ENCODE results near the gene ZNF480.
"Not testable (repeated sequence)": the region's sequence is repeated elsewhere in the genome, so short reads cannot be mapped to it uniquely, and the experiment has no call there.

Gene ZNF480

GRCh38 chr19:52291781-52292180, 5.2 kb upstream of the ZNF480 start:
- Histone ChIP-seq H2BK15ac (replicated peaks; ENCODE audit: low read depth) (no peak overlapping the region), H3K23ac (ENCODE audit: low read length) (no peak overlapping the region), H3K27me3 (ENCODE audit: insufficient read depth, low read length, poor library complexity) (no peaks in the 10 kb centered on the region), H4K8ac (ENCODE audit: low read depth, low read length) (no peak overlapping the region), H3K4me2 (ENCODE audit: low read length) (no peak overlapping the region), H3K79me2 (ENCODE audit: control insufficient read depth, insufficient read depth, low read length) (no peaks in the 10 kb centered on the region), H3K4me1 (ENCODE audit: control insufficient read depth, low read depth, low read length) (no peaks in the 10 kb centered on the region), H3K27ac (ENCODE audit: low read depth, low read length) (no peak overlapping the region), H3K18ac (ENCODE audit: low read length) (no peak overlapping the region), H3K4me3 (ENCODE audit: low read length) (no peak overlapping the region), H3K79me1 (ENCODE audit: low read length) (no peaks in the 10 kb centered on the region), H2BK120ac (ENCODE audit: low read depth, low read length) (no peak overlapping the region), H4K5ac (ENCODE audit: low read length) (no peak overlapping the region), H2BK5ac (ENCODE audit: low read length) (no peak overlapping the region), H3K56ac (ENCODE audit: low read length) (no peak overlapping the region), H3K4ac (ENCODE audit: low read depth, low read length) (no peak overlapping the region), H2AK5ac (ENCODE audit: low read length) (no peak overlapping the region), H3K36me3 (ENCODE audit: control insufficient read depth, insufficient read depth, low read length) (peaks cover 1% of the 10 kb centered on the region), H3K9ac (ENCODE audit: low read length) (no peak overlapping the region)
- no peak for DNase-seq
- no CpG with 5 or more reads among the region's 3 CpGs for WGBS (ENCODE audit: extremely low coverage, insufficient coverage, low lambda C conversion rate)

- H3K4me1 ChIP-seq (ENCODE audit: control insufficient read depth, low read depth, low read length); DNase-seq; H2AK5ac ChIP-seq (ENCODE audit: low read length); H3K9ac ChIP-seq (ENCODE audit: low read length); H3K4me2 ChIP-seq (ENCODE audit: low read length); H3K4me3 ChIP-seq (ENCODE audit: low read length); H3K79me1 ChIP-seq (ENCODE audit: low read length); H2BK15ac ChIP-seq (replicated peaks; ENCODE audit: low read depth); H4K8ac ChIP-seq (ENCODE audit: low read depth, low read length); H3K4ac ChIP-seq (ENCODE audit: low read depth, low read length); H3K27me3 ChIP-seq (ENCODE audit: insufficient read depth, low read length, poor library complexity); H3K79me2 ChIP-seq (ENCODE audit: control insufficient read depth, insufficient read depth, low read length); H3K27ac ChIP-seq (ENCODE audit: low read depth, low read length); H4K5ac ChIP-seq (ENCODE audit: low read length); H3K36me3 ChIP-seq (ENCODE audit: control insufficient read depth, insufficient read depth, low read length); H2BK120ac ChIP-seq (ENCODE audit: low read depth, low read length); H2BK5ac ChIP-seq (ENCODE audit: low read length); H3K23ac ChIP-seq (ENCODE audit: low read length); H3K56ac ChIP-seq (ENCODE audit: low read length); H3K18ac ChIP-seq (ENCODE audit: low read length): not testable (repeated sequence)
- WGBS (ENCODE audit: extremely low coverage, insufficient coverage, low lambda C conversion rate), result no CpG with 5 or more reads among the region's 6 CpGs
Observed at GRCh38 chr19:52292946-52293345, 4.0 kb upstream of the ZNF480 start.

DNA sequence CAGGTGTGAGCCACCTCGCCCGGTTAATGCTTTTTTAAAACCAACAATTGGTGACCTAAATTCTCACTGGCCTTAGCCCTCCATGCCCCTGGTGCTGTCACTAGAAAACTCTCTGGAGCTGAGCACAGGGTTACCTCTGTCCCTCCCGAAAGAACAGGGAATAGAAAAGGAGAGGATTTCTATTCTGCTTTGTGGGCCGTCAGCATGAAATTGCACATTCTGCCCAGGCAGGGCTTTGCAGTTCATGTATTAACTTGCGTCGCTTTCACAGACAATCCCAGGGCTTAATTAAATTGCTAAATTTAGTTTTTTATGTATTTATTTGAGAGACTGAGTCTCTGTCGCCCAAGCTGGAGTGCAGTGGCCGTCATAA, 583 bp upstream of the ZNF480 start:
- peaks cover 10% of the 10 kb centered on the region for H3K36me3 ChIP-seq (ENCODE audit: control insufficient read depth, insufficient read depth, low read length)

GRCh38 chr19:52297601-52298364, 814 bp downstream of the ZNF480 start:
- H3K56ac ChIP-seq (ENCODE audit: low read length), result peak overlapping the region; percentile 69
- no peak overlapping the region for H3K4ac ChIP-seq (ENCODE audit: low read depth, low read length)
- no peak for DNase-seq
- peaks cover 3% of the 10 kb centered on the region for H3K4me1 ChIP-seq (ENCODE audit: control insufficient read depth, low read depth, low read length)
- H2BK120ac ChIP-seq (ENCODE audit: low read depth, low read length), result no peak overlapping the region
- peaks cover 5% of the 10 kb centered on the region for H3K79me1 ChIP-seq (ENCODE audit: low read length)
- WGBS (ENCODE audit: extremely low coverage, insufficient coverage, low lambda C conversion rate), result 100% methylated on average over 2 of the region's 18 CpGs
- peak overlapping the region; percentile 86 for H3K4me2 ChIP-seq (ENCODE audit: low read length)
- H4K8ac ChIP-seq (ENCODE audit: low read depth, low read length), result no peak overlapping the region
- H3K9ac ChIP-seq (ENCODE audit: low read length), result peak overlapping the region; percentile 86
- H4K5ac ChIP-seq (ENCODE audit: low read length), result no peak overlapping the region
- peak overlapping the region; percentile 66 for H3K23ac ChIP-seq (ENCODE audit: low read length)
- peaks cover 13% of the 10 kb centered on the region for H3K36me3 ChIP-seq (ENCODE audit: control insufficient read depth, insufficient read depth, low read length)
- no peak overlapping the region for H2AK5ac ChIP-seq (ENCODE audit: low read length)
- peaks cover 3% of the 10 kb centered on the region for H3K79me2 ChIP-seq (ENCODE audit: control insufficient read depth, insufficient read depth, low read length)
- H3K27me3 ChIP-seq (ENCODE audit: insufficient read depth, low read length, poor library complexity), result no peaks in the 10 kb centered on the region
- no peak overlapping the region for H2BK15ac ChIP-seq (replicated peaks; ENCODE audit: low read depth)
- H3K18ac ChIP-seq (ENCODE audit: low read length), result peak overlapping the region; percentile 30
- H2BK5ac ChIP-seq (ENCODE audit: low read length), result no peak overlapping the region
- no peak overlapping the region for H3K27ac ChIP-seq (ENCODE audit: low read depth, low read length)
- peak overlapping the region; percentile 37 for H3K4me3 ChIP-seq (ENCODE audit: low read length)

More for the DNA sequence above, 583 bp upstream of the ZNF480 start:
- no peak overlapping the region for H3K18ac ChIP-seq (ENCODE audit: low read length)
- peak overlapping the region; percentile 34 for H3K56ac ChIP-seq (ENCODE audit: low read length)
- no peak overlapping the region for H4K8ac ChIP-seq (ENCODE audit: low read depth, low read length)
- peaks cover 3% of the 10 kb centered on the region for H3K79me2 ChIP-seq (ENCODE audit: control insufficient read depth, insufficient read depth, low read length)
- H2BK5ac ChIP-seq (ENCODE audit: low read length), result no peak overlapping the region
- peak overlapping the region; percentile 45 for H3K9ac ChIP-seq (ENCODE audit: low read length)
- H3K4me3 ChIP-seq (ENCODE audit: low read length), result no peak overlapping the region
- H3K4ac ChIP-seq (ENCODE audit: low read depth, low read length), result no peak overlapping the region
- peaks cover 3% of the 10 kb centered on the region for H3K4me1 ChIP-seq (ENCODE audit: control insufficient read depth, low read depth, low read length)
- H2BK120ac ChIP-seq (ENCODE audit: low read depth, low read length), result no peak overlapping the region
- no CpG with 5 or more reads among the region's 8 CpGs for WGBS (ENCODE audit: extremely low coverage, insufficient coverage, low lambda C conversion rate)
- H3K27ac ChIP-seq (ENCODE audit: low read depth, low read length), result no peak overlapping the region
- peak overlapping the region; percentile 89 for H3K4me2 ChIP-seq (ENCODE audit: low read length)
- no peaks in the 10 kb centered on the region for H3K27me3 ChIP-seq (ENCODE audit: insufficient read depth, low read length, poor library complexity)
- no peak overlapping the region for H2BK15ac ChIP-seq (replicated peaks; ENCODE audit: low read depth)
- H3K79me1 ChIP-seq (ENCODE audit: low read length), result peaks cover 5% of the 10 kb centered on the region
- H2AK5ac ChIP-seq (ENCODE audit: low read length), result no peak overlapping the region
- no peak overlapping the region for H3K23ac ChIP-seq (ENCODE audit: low read length)
- no peak overlapping the region for H4K5ac ChIP-seq (ENCODE audit: low read length)
- peak; percentile 13 for DNase-seq

- H2BK5ac ChIP-seq (ENCODE audit: low read length), result no peak overlapping the region
- no peak overlapping the region for H3K4ac ChIP-seq (ENCODE audit: low read depth, low read length)
- no peaks in the 10 kb centered on the region for H3K79me2 ChIP-seq (ENCODE audit: control insufficient read depth, insufficient read depth, low read length)
- H3K4me1 ChIP-seq (ENCODE audit: control insufficient read depth, low read depth, low read length), result no peaks in the 10 kb centered on the region
- peak; percentile 79 for DNase-seq
- H3K79me1 ChIP-seq (ENCODE audit: low read length), result no peaks in the 10 kb centered on the region
- H3K36me3 ChIP-seq (ENCODE audit: control insufficient read depth, insufficient read depth, low read length), result peaks cover 13% of the 10 kb centered on the region
- H4K8ac ChIP-seq (ENCODE audit: low read depth, low read length), result no peak overlapping the region
- H3K23ac ChIP-seq (ENCODE audit: low read length), result no peak overlapping the region
- no peak overlapping the region for H3K4me2 ChIP-seq (ENCODE audit: low read length)
- no peak overlapping the region for H3K9ac ChIP-seq (ENCODE audit: low read length)
- H2BK120ac ChIP-seq (ENCODE audit: low read depth, low read length), result no peak overlapping the region
- no peaks in the 10 kb centered on the region for H3K27me3 ChIP-seq (ENCODE audit: insufficient read depth, low read length, poor library complexity)
- H3K18ac ChIP-seq (ENCODE audit: low read length), result no peak overlapping the region
- H4K5ac ChIP-seq (ENCODE audit: low read length), result no peak overlapping the region
- no peak overlapping the region for H3K4me3 ChIP-seq (ENCODE audit: low read length)
- no peak overlapping the region for H2BK15ac ChIP-seq (replicated peaks; ENCODE audit: low read depth)
- no peak overlapping the region for H3K27ac ChIP-seq (ENCODE audit: low read depth, low read length)
- no peak overlapping the region for H2AK5ac ChIP-seq (ENCODE audit: low read length)
- no CpG with 5 or more reads among the region's 10 CpGs for WGBS (ENCODE audit: extremely low coverage, insufficient coverage, low lambda C conversion rate)
- H3K56ac ChIP-seq (ENCODE audit: low read length), result no peak overlapping the region
Observed at GRCh38 chr19:52307275-52307674, 10.3 kb downstream of the ZNF480 start.

DNA sequence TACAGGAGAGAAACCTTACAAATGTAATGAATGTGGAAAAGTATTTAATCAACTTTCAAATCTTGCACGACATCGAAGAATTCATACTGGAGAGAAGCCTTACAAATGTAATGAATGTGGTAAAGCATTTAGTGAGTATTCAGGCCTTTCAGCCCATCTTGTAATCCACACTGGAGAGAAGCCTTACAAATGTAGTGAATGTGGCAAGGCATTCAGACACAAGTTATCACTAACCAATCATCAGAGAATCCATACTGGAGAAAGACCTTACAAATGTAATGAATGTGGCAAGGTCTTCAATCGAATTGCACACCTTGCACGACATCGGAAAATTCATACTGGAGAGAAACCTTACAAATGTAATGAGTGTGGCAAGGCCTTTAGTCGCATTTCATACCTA, 25.5 kb downstream of the ZNF480 start:
- no peak overlapping the region for H3K23ac ChIP-seq (ENCODE audit: low read length)
- H2BK15ac ChIP-seq (replicated peaks; ENCODE audit: low read depth), result no peak overlapping the region
- no peak for DNase-seq
- H3K4me3 ChIP-seq (ENCODE audit: low read length), result peak overlapping the region; percentile 42
- no peaks in the 10 kb centered on the region for H3K79me1 ChIP-seq (ENCODE audit: low read length)
- H3K4me1 ChIP-seq (ENCODE audit: control insufficient read depth, low read depth, low read length), result no peaks in the 10 kb centered on the region
- no peaks in the 10 kb centered on the region for H3K27me3 ChIP-seq (ENCODE audit: insufficient read depth, low read length, poor library complexity)
- H3K79me2 ChIP-seq (ENCODE audit: control insufficient read depth, insufficient read depth, low read length), result no peaks in the 10 kb centered on the region
- H4K5ac ChIP-seq (ENCODE audit: low read length), result no peak overlapping the region
- no peak overlapping the region for H2BK120ac ChIP-seq (ENCODE audit: low read depth, low read length)
- H2AK5ac ChIP-seq (ENCODE audit: low read length), result no peak overlapping the region
- peaks cover 10% of the 10 kb centered on the region for H3K36me3 ChIP-seq (ENCODE audit: control insufficient read depth, insufficient read depth, low read length)
- no peak overlapping the region for H3K9ac ChIP-seq (ENCODE audit: low read length)
- no peak overlapping the region for H3K18ac ChIP-seq (ENCODE audit: low read length)
- no peak overlapping the region for H3K27ac ChIP-seq (ENCODE audit: low read depth, low read length)
- no peak overlapping the region for H3K4me2 ChIP-seq (ENCODE audit: low read length)
- WGBS (ENCODE audit: extremely low coverage, insufficient coverage, low lambda C conversion rate), result no CpG with 5 or more reads among the region's 6 CpGs
- no peak overlapping the region for H3K4ac ChIP-seq (ENCODE audit: low read depth, low read length)
- no peak overlapping the region for H4K8ac ChIP-seq (ENCODE audit: low read depth, low read length)
- H2BK5ac ChIP-seq (ENCODE audit: low read length), result no peak overlapping the region
- no peak overlapping the region for H3K56ac ChIP-seq (ENCODE audit: low read length)

Measured in mesendoderm (in vitro differentiated cells).